Parathyroid adenoma (tissue), 2 donors: ENCODE results near the gene ZSWIM5.

ENCODE experiments used
- H2AFZ ChIP-seq: fragments of 300-600 bp; sonication (generic); one replicate; pipeline ENCODE4 v1.7.0; 2017; ENCODE audit warnings: antibody characterized with exemption, mild to moderate bottlenecking
- H3K27ac ChIP-seq: fragments of 300-600 bp; sonication (generic); one replicate; pipeline ENCODE4 v1.7.0; 2017
- H3K27me3 ChIP-seq: fragments of 300-600 bp; sonication (generic); one replicate; pipeline ENCODE4 v1.7.0; 2017; ENCODE audit warnings: low read length; ENCODE audit not compliant: control insufficient read depth, insufficient read depth
- H3K36me3 ChIP-seq: fragments of 300-600 bp; sonication (generic); one replicate; pipeline ENCODE4 v1.7.0; 2017; ENCODE audit warnings: low read length; ENCODE audit not compliant: control insufficient read depth, insufficient read depth
- H3K4me1 ChIP-seq: fragments of 300-600 bp; sonication (generic); one replicate; pipeline ENCODE4 v1.7.0; 2017; ENCODE audit warnings: control low read depth
- H3K4me2 ChIP-seq: fragments of 300-600 bp; sonication (generic); one replicate; pipeline ENCODE4 v1.7.0; 2017; ENCODE audit warnings: low read length
- H3K4me3 ChIP-seq: fragments of 300-600 bp; sonication (generic); one replicate; pipeline ENCODE4 v1.7.0; 2017; ENCODE audit warnings: low read depth, low read length
- H3K79me2 ChIP-seq: fragments of 300-600 bp; sonication (generic); one replicate; pipeline ENCODE4 v1.7.0; 2017; ENCODE audit warnings: control low read depth
- H3K9ac ChIP-seq: fragments of 300-600 bp; sonication (generic); one replicate; pipeline ENCODE4 v1.7.0; 2017; ENCODE audit warnings: mild to moderate bottlenecking
- H3K9me3 ChIP-seq: fragments of 300-600 bp; sonication (generic); one replicate; pipeline ENCODE4 v1.7.0; 2017; ENCODE audit warnings: low read length; ENCODE audit not compliant: control insufficient read depth
- CTCF ChIP-seq: fragments of 300-600 bp; sonication (generic); IDR thresholded peaks from one replicate; pipeline ENCODE4 v1.7.0; 2017; ENCODE audit warnings: antibody characterized with exemption, mild to moderate bottlenecking
- donor health status: primary hyperparathyroidism.

Gene ZSWIM5

GRCh38 chr1:45051005-45051772, 155.2 kb downstream of the ZSWIM5 start:
- Histone ChIP-seq H3K79me2 (no peaks in the 10 kb centered on the region), H3K27ac (no peak overlapping the region), H3K9me3 (no peaks in the 10 kb centered on the region), H3K9ac (no peak overlapping the region), H3K4me2 (no peak overlapping the region), H3K4me1 (no peaks in the 10 kb centered on the region), H3K36me3 (no peaks in the 10 kb centered on the region), H2AFZ (no peak overlapping the region), H3K27me3 (no peaks in the 10 kb centered on the region), H3K4me3 (no peak overlapping the region)
- no peak for TF ChIP-seq CTCF

- Histone ChIP-seq H3K79me2 (no peaks in the 10 kb centered on the region), H3K36me3 (no peaks in the 10 kb centered on the region), H3K9ac (no peak overlapping the region), H3K4me2 (no peak overlapping the region), H3K4me3 (no peak overlapping the region), H2AFZ (no peak overlapping the region), H3K27ac (no peak overlapping the region), H3K4me1 (no peaks in the 10 kb centered on the region), H3K9me3 (no peaks in the 10 kb centered on the region), H3K27me3 (no peaks in the 10 kb centered on the region)
- no peak for TF ChIP-seq CTCF
Measured at GRCh38 chr1:45047032-45047431, 159.4 kb downstream of the ZSWIM5 start.

- Histone ChIP-seq H3K36me3 (no peaks in the 10 kb centered on the region), H3K9ac (no peak overlapping the region), H3K4me3 (no peak overlapping the region), H3K27ac (no peak overlapping the region), H2AFZ (no peak overlapping the region), H3K9me3 (no peaks in the 10 kb centered on the region), H3K79me2 (no peaks in the 10 kb centered on the region), H3K4me2 (no peak overlapping the region), H3K27me3 (no peaks in the 10 kb centered on the region), H3K4me1 (no peaks in the 10 kb centered on the region)
- no peak for TF ChIP-seq CTCF
Measured at GRCh38 chr1:45044916-45045315, 161.5 kb downstream of the ZSWIM5 start.

GRCh38 chr1:45043094-45043493, 163.3 kb downstream of the ZSWIM5 start:
- no peak overlapping the region for H3K27ac ChIP-seq
- TF ChIP-seq CTCF, result no peak
- H3K4me1 ChIP-seq, result no peaks in the 10 kb centered on the region
- H2AFZ ChIP-seq, result no peak overlapping the region
- no peaks in the 10 kb centered on the region for H3K79me2 ChIP-seq
- H3K4me3 ChIP-seq, result no peak overlapping the region
- H3K36me3 ChIP-seq, result no peaks in the 10 kb centered on the region
- no peaks in the 10 kb centered on the region for H3K9me3 ChIP-seq
- H3K4me2 ChIP-seq, result no peak overlapping the region
- no peaks in the 10 kb centered on the region for H3K27me3 ChIP-seq
- no peak overlapping the region for H3K9ac ChIP-seq

GRCh38 chr1:45040297-45040696, 166.1 kb downstream of the ZSWIM5 start:
- Histone ChIP-seq H3K9ac (no peak overlapping the region), H3K4me1 (peaks cover 3% of the 10 kb centered on the region), H3K36me3 (no peaks in the 10 kb centered on the region), H3K4me3 (no peak overlapping the region), H2AFZ (no peak overlapping the region), H3K79me2 (no peaks in the 10 kb centered on the region), H3K27ac (no peak overlapping the region), H3K9me3 (no peaks in the 10 kb centered on the region), H3K27me3 (no peaks in the 10 kb centered on the region), H3K4me2 (no peak overlapping the region)
- TF ChIP-seq CTCF, result no peak
